Measurements from ENCODE around the gene PES1. TPM values are rescaled to one million over a fixed set of nuclear protein-coding genes. Genes with fewer than 3 reads are reported as not detected.

Gene PES1
- total and polyA plus RNA-seq, 2 donors (not counting 3 experiments of a cell fraction or from before 2014, with no cell fraction given), result 110 to 135 TPM

DNA sequence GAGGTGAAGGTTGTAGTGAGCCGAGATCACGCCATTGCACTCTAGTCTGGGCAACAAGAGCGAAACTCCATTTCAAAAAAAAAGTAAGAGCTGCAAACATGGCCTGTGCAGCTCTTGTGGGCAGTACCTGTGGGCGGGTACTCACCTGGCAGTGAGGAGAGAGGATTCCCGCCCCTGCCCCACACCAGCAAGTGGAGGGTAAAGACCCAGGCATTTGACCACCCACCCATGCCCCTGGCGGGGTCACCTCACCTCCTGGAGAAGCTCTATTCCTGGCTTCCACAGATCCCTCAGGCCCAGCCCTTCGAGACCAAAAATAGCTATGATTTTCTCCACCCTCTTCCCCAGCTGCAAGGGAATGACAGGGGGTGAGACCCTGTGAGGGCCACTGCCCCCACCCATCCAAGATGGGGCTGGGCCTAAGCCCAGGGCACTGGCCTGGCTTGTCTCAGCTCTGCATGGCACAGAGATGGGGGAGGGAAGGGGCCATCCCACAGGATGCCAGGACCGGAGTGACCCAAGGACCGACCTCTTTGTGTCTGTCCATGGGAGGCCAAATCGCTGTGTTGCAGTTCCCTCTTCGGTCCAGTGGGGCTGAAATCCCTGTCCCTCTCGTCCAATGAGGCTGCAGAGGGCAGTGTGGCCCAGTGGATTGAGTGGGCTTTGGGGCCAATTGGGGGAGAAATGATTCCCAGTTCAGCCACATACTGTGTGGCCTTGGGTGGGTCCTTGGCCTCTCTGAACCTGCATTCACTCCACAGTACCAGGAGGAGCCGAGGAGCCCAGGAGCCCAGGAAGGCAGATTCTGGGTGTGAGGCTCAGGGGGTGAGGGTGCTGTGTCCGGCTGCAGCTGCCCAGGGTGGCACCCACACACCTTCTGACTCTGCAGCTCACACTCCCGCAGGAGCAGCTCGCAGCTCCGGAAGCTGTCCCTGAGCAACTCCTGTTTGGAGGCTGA is 59.8 kb downstream of the PES1 start:
- BruUV-seq (replicated peaks), result no TSS peak
- Histone ChIP-seq H3K27me3 (ENCODE audit: control insufficient read depth in 2 of 2, insufficient read depth in 2 of 2, low read length in 2 of 2) (no peaks in the 10 kb centered on the region), H3K4me2 (ENCODE audit: insufficient read depth, low read length) (no peak overlapping the region), H3K9me3 (replicated peaks; ENCODE audit: control insufficient read depth, insufficient read depth, low read length) (no peaks in the 10 kb centered on the region), H3K4me1 (ENCODE audit: control insufficient read depth, extremely low read depth, insufficient read depth, low read length) (no peaks in the 10 kb centered on the region), H3K4me3 (replicated peaks in 1 of 3; ENCODE audit: insufficient read depth in 1 of 3, low read depth in 1 of 3, low read length in 3 of 3) (no peak overlapping the region), H3K36me3 (ENCODE audit: control insufficient read depth in 2 of 2, extremely low read depth in 1 of 2, insufficient read depth in 2 of 2, low read length in 2 of 2) (no peaks in the 10 kb centered on the region), H4K20me1 (replicated peaks; ENCODE audit: control insufficient read depth, extremely low read depth, insufficient read depth, low read length) (no peaks in the 10 kb centered on the region), H3K9ac (replicated peaks; ENCODE audit: extremely low read depth, insufficient read depth, low read length) (no peak overlapping the region), H3K9me1 (replicated peaks; ENCODE audit: control insufficient read depth, extremely low read depth, insufficient read depth, low read length) (no peaks in the 10 kb centered on the region), H2AFZ (ENCODE audit: low read depth, low read length) (no peak overlapping the region), H3K27ac (ENCODE audit: insufficient read depth, low read depth, low read length) (no peak overlapping the region), H3K79me2 (ENCODE audit: control insufficient read depth, insufficient read depth, low read length) (no peaks in the 10 kb centered on the region)
- intact Hi-C loops (cut with micrococcal nuclease) (no loop called here), dilution Hi-C loops (cut with MboI; ENCODE audit: extremely low pct_ligation_motif_present, low sequenced_read_pairs) (no loop called here)
- ChIA-PET POLR2A (no interaction called here), CTCF (interaction anchor here (0.5 to 0.7 kb wide), 2 partner anchors 9 to 34 kb away, joined by 3 read pairs; no protein-coding TSS in a partner anchor)
- no peak for FAIRE-seq
- TF ChIP-seq FOS (IDR thresholded peaks at IDR 0.05; ENCODE audit: borderline replicate concordance, insufficient read depth, low read length) (no peak), JUN (IDR thresholded peaks at IDR 0.05; ENCODE audit: borderline replicate concordance, insufficient read depth, insufficient read length, low read depth) (no peak), GATA2 (IDR thresholded peaks at IDR 0.05; ENCODE audit: insufficient read depth, insufficient read length, low read depth, low read length) (no peak), POLR2AphosphoS5 (IDR thresholded peaks at IDR 0.05; ENCODE audit: insufficient read depth, low read depth, low read length) (no peak), MYC (IDR thresholded peaks at IDR 0.05; ENCODE audit: low read depth, low read length) (no peak), POLR2A (IDR thresholded peaks at IDR 0.05; ENCODE audit: low read depth, low read length) (no peak), EZH2 (IDR thresholded peaks at IDR 0.05; ENCODE audit: borderline replicate concordance, low read depth, low read length, severe bottlenecking) (no peak), CTCF (IDR thresholded peaks at IDR 0.05; ENCODE audit: extremely low read depth in 1 of 2, insufficient read depth in 1 of 2, low read depth in 1 of 2, low read length in 2 of 2) (no peak)
- TF ChIP-seq, protein P1, sequence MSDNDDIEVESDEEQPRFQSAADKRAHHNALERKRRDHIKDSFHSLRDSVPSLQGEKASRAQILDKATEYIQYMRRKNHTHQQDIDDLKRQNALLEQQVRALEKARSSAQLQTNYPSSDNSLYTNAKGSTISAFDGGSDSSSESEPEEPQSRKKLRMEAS (IDR thresholded peaks at IDR 0.05; ENCODE audit: insufficient read depth, insufficient read length), result no peak
- DNase-seq (ENCODE audit: low read depth, low spot score), result no peak

Measured in endothelial cell of umbilical vein (primary cell).